ENCODE data around the gene CATSPER3. TPM values are rescaled to one million over a fixed set of nuclear protein-coding genes. Genes with fewer than 3 reads are reported as not detected.

The CATSPER3 gene
- polyA plus RNA-seq, 2 of the 4 experiments (the other 2 are of a cell fraction), result 0.41 to 0.74 TPM

DNA sequence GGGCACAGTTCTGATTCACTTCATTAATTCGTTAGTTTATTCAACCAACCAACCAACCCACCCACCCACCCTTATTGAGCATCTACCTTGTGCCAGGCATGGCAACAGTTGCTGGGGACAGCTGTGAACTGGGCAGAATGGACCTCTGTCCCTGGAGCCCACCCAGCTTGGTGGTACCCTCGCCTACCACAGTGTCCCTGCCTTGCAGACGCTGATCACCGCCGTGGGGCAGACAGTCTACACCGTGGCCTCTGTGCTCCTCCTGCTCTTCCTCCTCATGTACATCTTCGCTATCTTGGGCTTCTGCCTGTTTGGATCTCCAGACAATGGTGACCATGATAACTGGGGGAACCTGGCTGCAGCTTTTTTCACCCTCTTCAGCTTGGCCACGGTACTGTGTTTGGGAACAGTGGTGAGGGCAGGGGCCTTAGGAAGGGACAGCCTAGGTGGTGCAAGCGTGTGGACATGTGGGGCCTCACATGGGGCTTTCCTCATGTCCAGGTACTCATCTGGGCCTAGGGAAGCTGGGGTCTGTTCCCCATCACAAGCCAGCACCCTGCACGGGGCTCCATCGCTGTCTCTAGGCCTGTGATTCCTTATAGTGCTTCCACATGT lies 40.1 kb downstream of the CATSPER3 start:
- Histone ChIP-seq H3K4me1 (no peaks in the 10 kb centered on the region), H3K4me2 (no peak overlapping the region), H3K9me3 (no peaks in the 10 kb centered on the region), H3K4me3 (no peak overlapping the region), H3K27ac (no peak overlapping the region)
- no peak for FAIRE-seq
- 78% methylated on average over 11 of the region's 11 CpGs for WGBS (ENCODE audit: missing lambda C conversion rate)
- ATAC-seq, result no peak
- ChIA-PET CTCF (interaction anchor here (1.1 to 1.2 kb wide), 2 partner anchors 11 to 19 kb away, joined by 3 to 4 read pairs; no protein-coding TSS in a partner anchor), POLR2A (no interaction called here)
- DNase-seq (ENCODE audit: low read depth in 1 of 2, low spot score in 1 of 2), result no peak
- no peak for TF ChIP-seq PHF8 (IDR thresholded peaks at IDR 0.05; ENCODE audit: borderline replicate concordance, low read depth)
- no peak for TF ChIP-seq FOSB (CRISPR knock-in tag; IDR thresholded peaks at IDR 0.05)
- TF ChIP-seq HOXB13 (CRISPR knock-in tag; IDR thresholded peaks at IDR 0.05; ENCODE audit: low read depth), result no peak
- TF ChIP-seq MAZ (IDR thresholded peaks at IDR 0.05; ENCODE audit: borderline replicate concordance, low read depth, low read length), result no peak
- TF ChIP-seq ESRRA (IDR thresholded peaks at IDR 0.05; ENCODE audit: borderline replicate concordance, low read length), result no peak
- TF ChIP-seq ZC3H11A (IDR thresholded peaks at IDR 0.05), result no peak
- TF ChIP-seq, protein P1, sequence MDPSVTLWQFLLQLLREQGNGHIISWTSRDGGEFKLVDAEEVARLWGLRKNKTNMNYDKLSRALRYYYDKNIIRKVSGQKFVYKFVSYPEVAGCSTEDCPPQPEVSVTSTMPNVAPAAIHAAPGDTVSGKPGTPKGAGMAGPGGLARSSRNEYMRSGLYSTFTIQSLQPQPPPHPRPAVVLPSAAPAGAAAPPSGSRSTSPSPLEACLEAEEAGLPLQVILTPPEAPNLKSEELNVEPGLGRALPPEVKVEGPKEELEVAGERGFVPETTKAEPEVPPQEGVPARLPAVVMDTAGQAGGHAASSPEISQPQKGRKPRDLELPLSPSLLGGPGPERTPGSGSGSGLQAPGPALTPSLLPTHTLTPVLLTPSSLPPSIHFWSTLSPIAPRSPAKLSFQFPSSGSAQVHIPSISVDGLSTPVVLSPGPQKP (IDR thresholded peaks at IDR 0.05; ENCODE audit: low read depth, low read length), result no peak
- no peak for TF ChIP-seq BCL3 (IDR thresholded peaks at IDR 0.05)
- TF ChIP-seq NPAS2 (CRISPR knock-in tag; IDR thresholded peaks at IDR 0.05; ENCODE audit: borderline replicate concordance), result no peak
- no peak for TF ChIP-seq KDM5A (IDR thresholded peaks at IDR 0.05)
- TF ChIP-seq RCOR1 (IDR thresholded peaks at IDR 0.05; ENCODE audit: low read depth, low read length), result no peak
- no peak for TF ChIP-seq TFCP2L1 (CRISPR knock-in tag; IDR thresholded peaks at IDR 0.05)
- no peak for TF ChIP-seq RARB (CRISPR knock-in tag; IDR thresholded peaks at IDR 0.05)

DNA sequence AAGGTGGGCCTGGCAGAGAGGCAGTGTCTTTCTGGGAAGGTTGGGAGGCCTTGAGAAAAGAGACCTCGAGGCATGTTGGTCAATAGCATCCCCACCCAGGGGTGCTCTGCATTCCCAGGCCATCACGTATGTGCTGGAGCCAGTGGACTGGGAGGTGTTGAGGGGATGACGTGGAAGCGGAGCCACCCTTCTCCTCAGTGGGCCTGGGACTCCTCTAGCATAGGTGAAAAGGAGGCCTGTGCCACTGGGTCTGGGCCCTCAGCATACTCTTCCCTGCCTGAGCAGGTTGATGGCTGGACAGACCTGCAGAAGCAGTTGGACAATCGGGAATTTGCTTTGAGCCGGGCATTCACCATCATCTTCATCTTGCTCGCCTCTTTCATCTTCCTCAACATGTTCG lies 40.8 kb downstream of the CATSPER3 start:
- Histone ChIP-seq H3K9me3 (no peaks in the 10 kb centered on the region), H3K4me3 (no peak overlapping the region), H3K4me1 (no peaks in the 10 kb centered on the region), H3K4me2 (no peak overlapping the region), H3K27ac (no peak overlapping the region)
- FAIRE-seq, result no peak
- WGBS (ENCODE audit: missing lambda C conversion rate), result 86% methylated on average over 8 of the region's 8 CpGs
- no peak for DNase-seq (ENCODE audit: low read depth in 1 of 2, low spot score in 1 of 2)
- ChIA-PET CTCF (interaction anchor here (1.1 kb wide), 1 partner anchor 12 kb away, joined by 3 read pairs; no protein-coding TSS in a partner anchor), POLR2A (no interaction called here)
- TF ChIP-seq EHF (CRISPR knock-in tag; IDR thresholded peaks at IDR 0.05), result no peak
- no peak for TF ChIP-seq PHF8 (IDR thresholded peaks at IDR 0.05; ENCODE audit: borderline replicate concordance, low read depth)
- no peak for TF ChIP-seq MYC (IDR thresholded peaks at IDR 0.05; ENCODE audit: borderline replicate concordance, low read length)
- TF ChIP-seq, protein P2, sequence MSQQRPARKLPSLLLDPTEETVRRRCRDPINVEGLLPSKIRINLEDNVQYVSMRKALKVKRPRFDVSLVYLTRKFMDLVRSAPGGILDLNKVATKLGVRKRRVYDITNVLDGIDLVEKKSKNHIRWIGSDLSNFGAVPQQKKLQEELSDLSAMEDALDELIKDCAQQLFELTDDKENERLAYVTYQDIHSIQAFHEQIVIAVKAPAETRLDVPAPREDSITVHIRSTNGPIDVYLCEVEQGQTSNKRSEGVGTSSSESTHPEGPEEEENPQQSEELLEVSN (IDR thresholded peaks at IDR 0.05; ENCODE audit: borderline replicate concordance, low read depth), result no peak
- TF ChIP-seq TP53 (CRISPR knock-in tag; IDR thresholded peaks at IDR 0.05), result no peak
- TF ChIP-seq HOXB5 (CRISPR knock-in tag; IDR thresholded peaks at IDR 0.05), result no peak
- TF ChIP-seq, protein P3, sequence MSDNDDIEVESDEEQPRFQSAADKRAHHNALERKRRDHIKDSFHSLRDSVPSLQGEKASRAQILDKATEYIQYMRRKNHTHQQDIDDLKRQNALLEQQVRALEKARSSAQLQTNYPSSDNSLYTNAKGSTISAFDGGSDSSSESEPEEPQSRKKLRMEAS (IDR thresholded peaks at IDR 0.05), result no peak
- no peak for TF ChIP-seq MAZ (IDR thresholded peaks at IDR 0.05; ENCODE audit: borderline replicate concordance, low read depth, low read length)
- TF ChIP-seq KDM1A (IDR thresholded peaks at IDR 0.05; ENCODE audit: low read depth), result no peak
- TF ChIP-seq CBX2 (IDR thresholded peaks at IDR 0.05; ENCODE audit: borderline replicate concordance, low read depth), result no peak
- TF ChIP-seq CBX8 (IDR thresholded peaks at IDR 0.05), result no peak
- no peak for TF ChIP-seq GATA3 (IDR thresholded peaks at IDR 0.05; ENCODE audit: borderline replicate concordance)
- no peak for TF ChIP-seq KDM5A (IDR thresholded peaks at IDR 0.05)
- TF ChIP-seq CHD4 (IDR thresholded peaks at IDR 0.05; ENCODE audit: borderline replicate concordance), result no peak
- TF ChIP-seq ZFP36 (IDR thresholded peaks at IDR 0.05; ENCODE audit: borderline replicate concordance, partially characterized antibody), result no peak
- TF ChIP-seq ZNF302 (CRISPR knock-in tag; IDR thresholded peaks at IDR 0.05), result no peak
- TF ChIP-seq NFE2L2 (conservative IDR thresholded peaks at IDR 0.05; ENCODE audit: low read length), result no peak
- no peak for ATAC-seq
